NCI-H2196 treated with DMSO at 0.1 percent for 48 hours (cell line): ENCODE data around the gene NME4.
A peak's percentile ranks its signal among the peaks of the same experiment; 100 is the strongest.
"Not testable (repeated sequence)": the region's sequence is repeated elsewhere in the genome, so short reads cannot be mapped to it uniquely, and the experiment has no call there.

Experiments used
- DNase-seq: peaks from one replicate; lab custom pipeline; 2025; ENCODE audit not compliant: unreplicated experiment; lab: John Stamatoyannopoulos, UW

Gene NME4

GRCh38 chr16:396199-396598 lies 800 bp upstream of the NME4 start:
- DNase-seq, result no peak

DNA sequence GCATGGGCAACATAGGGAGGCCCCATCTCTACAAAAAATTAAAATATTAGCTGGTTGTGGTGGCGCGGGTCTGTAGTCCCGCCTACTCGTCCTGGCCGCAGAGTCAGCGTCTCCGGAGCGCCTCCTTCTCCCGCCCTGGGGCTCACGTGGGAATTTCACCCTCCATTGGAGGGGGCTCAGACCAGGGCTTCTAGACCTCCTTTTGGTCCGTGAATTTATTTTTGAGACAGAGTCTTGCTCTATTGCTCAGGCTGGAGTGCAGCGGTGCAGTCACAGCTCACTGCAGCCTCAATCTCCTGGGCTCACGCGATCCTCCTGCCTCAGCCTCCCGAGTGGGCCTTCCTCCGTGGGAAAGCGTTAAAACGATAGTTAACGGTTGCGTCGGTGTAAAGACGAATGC lies 394 bp upstream of the NME4 start:
- DNase-seq, result no peak

- no peak for DNase-seq
These were observed 835 bp downstream of the NME4 start for GRCh38 chr16:397736-398332.

GRCh38 chr16:398561-399339 lies 1.8 kb downstream of the NME4 start:
- DNase-seq, result no peak

- no peak for DNase-seq
These were observed 2.5 kb downstream of the NME4 start for GRCh38 chr16:399340-400019.

- no peak for DNase-seq
These were observed 3.1 kb downstream of the NME4 start for GRCh38 chr16:400061-400591.

GRCh38 chr16:401468-402348 lies 4.7 kb downstream of the NME4 start, which contains the start of gene DECR2:
Gene DECR2 (plus strand): TSS chr16:401885. CDS start chr16:401964, 79 bp downstream.
- peak; percentile 84 for DNase-seq

DNA sequence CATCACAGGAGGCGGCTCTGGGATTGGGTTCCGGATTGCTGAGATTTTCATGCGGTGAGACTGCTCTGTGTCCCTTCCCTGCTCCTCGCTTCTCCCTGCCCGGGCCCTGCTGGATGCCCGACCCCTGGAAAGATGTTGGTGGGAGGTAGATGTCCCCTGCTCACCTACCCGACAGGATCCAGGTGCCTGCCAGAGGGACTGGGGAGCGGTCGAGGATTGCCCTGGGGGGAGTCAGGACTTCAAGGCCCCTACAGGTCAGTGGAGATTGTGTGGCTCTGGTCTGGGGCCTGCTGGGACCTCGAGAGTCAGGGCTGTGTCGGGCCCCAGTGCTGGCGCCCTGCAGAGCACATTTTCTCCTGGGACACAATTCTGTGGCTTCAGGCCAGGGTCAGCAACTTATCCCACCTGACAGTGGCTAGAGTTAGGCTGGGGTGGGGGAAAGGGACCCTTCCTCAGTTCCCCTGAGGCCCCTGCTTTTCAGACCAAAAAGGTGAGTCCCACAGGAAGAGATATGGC lies 8.0 kb downstream of the NME4 start:
- DNase-seq, result no peak

DNA sequence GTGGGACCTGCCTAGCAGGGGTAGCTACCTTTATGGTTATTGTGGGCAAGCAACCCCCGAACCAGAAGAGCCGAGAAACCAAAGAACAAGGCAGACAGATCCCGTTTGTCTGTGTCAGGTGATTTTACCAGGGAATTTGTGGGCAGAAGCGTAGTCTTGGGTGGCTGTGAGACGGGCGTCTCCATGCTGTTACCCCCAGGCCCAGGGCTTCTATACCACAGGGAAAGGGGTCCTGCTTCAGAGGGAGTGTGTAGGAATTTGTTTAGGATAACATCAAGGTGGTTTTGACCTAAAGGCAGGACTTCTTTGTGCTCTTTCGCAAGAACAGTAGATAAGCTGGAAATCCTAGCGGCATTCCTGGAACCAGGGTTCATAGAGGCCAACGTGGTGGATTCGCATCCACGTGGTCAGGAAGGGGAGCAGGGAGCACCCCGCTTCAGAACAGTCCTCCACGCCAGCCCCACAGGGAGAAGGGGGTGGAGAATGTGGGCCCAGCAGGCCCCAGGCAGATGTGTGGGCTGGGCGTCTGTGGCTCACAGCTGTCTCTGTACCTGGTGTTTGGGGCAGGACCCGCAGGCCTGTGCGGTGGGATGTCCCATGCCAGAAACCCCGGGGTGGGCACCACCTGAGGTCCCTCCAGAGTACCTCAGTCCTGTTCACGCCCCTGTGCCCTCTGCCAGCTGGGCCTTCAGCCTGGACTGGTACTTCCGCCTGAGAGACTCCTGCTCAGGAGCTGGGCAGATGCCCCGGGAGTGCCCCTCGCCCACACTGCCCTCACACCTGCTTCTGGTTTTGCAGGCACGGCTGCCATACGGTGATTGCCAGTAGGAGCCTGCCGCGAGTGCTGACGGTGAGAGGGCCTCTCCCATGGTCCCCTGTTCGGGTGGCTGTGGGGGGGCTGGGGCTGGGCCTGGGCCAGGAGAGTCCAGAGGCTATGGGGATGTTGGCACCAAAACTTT lies 8.8 kb downstream of the NME4 start:
- DNase-seq, result no peak

- DNase-seq, result no peak
These were observed 10.3 kb downstream of the NME4 start for GRCh38 chr16:407253-407652.

- DNase-seq, result no peak
These were observed 13.6 kb downstream of the NME4 start for GRCh38 chr16:410516-411178.

DNA sequence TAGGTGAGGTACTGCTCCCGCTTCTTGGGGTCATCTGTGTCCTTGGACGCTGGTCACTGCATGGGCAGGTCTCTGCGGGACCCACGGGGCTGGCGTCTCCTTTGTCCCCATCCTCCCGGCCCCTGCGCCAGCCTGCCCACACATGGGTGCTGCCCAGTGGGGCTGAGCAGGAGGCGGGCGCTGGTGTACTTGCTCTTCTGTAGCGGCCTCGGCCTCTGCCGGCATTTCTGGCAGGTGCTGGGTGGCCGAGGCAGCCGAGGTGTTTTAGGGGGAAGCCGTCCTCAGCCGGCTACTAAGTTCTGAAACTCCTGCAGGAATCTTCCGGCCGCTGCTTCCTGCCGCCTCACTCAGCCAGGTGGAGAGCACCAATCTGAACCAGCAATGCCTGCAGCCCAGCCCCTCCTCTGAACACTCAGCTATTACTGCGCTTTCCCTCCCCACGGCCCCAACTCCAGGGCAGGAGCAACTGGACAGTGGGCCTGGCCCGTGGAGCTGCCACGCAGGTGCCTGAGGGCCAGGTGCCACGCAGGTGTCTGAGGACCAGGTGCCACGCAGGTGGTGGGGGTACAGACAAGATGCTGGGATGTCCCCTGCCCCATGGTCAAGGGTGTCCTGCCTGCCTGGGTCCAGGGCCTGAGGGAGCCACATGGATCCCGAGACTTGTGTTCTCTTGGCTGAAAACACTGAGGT lies 14.7 kb downstream of the NME4 start:
- no peak for DNase-seq

DNA sequence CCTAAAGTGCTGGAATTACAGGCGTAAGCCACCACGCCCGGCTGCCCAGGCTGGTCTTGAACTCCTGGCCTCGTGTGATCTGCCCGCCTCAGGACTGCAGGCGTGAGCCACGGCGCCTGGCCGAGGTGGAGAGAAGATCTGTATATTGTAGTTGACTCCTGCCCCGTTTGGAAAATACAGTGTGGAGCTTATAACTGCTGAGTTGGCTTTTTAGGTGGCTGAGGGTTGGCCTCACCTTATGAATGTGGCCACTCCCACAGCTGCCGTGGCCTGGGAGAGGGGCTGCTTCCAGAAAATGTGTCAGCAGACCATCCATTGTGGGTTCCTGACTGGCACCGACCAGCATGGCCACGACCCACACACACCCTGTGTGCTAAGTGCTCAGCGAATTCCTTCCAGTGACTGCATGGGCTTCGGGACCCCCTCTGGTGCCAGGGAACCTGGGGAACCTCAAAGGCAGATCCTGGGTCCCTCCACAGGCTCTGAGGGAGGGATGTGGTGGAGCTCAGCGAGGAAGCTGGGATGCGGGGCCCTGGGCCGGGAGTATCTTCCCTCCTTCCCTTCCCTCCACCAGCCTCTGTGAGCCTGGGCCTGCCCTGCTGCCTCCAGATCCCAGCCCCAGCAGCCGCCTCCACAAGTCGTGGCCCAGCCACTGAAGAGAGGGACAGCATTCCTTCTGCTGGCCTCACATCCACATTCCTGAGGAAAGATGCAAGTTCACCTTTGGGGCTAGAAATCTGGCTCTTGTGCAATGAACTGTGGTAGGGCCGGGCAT lies 17.6 kb downstream of the NME4 start:
- no peak for DNase-seq

DNA sequence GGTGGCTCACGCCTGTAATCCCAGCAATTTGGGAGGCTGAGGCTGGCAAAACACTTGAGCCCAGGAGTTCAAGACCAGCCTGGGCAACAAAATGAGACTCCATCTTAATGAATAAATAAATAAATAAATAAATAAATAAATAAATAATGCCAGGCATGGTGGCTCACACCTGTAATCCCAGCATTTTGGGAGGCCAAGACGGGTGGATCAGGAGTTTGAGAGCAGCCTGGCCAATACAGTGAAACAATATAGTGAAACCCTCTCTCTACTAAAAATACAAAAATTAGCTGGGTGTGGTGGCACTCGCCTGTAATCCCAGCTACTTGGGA lies 18.1 kb downstream of the NME4 start:
- not testable (repeated sequence) for DNase-seq

GRCh38 chr16:422179-422578 lies 25.2 kb downstream of the NME4 start:
- not testable (repeated sequence) for DNase-seq

- DNase-seq, result no peak
These were observed 27.1 kb downstream of the NME4 start for GRCh38 chr16:424033-424622.

DNA sequence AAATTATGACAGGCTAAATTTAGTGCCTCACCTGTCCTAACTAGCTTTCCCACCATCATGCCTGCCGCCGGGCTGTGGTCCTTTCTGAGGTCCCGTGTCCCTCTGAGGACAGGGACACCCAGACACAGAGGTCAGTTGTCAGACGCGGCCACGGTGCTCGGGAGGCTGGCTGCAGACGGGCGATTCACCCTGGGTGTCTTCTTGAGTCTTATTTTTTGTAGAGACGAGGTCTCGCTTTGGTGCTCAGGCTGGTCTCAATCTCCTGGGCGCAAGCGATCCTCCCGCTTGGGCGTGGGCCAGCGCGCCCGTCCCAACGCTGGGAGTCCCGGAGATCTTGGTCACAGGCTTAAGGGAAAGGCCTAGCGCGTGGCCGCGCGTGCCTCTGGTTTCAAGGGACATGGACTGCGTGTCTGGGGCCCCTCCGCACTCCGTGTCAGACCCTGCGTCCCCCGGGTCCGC lies 27.7 kb downstream of the NME4 start:
- no peak for DNase-seq
